WI38 (cell line): ENCODE data around the gene MAN1A2.

Experiments
- H3K4me3 ChIP-seq: 2 replicates; pipeline ENCODE4 v1.5.1; 2011; ENCODE audit warnings: low read depth, mild to moderate bottlenecking, control low read depth, low read length
- CTCF ChIP-seq: IDR thresholded peaks from 2 replicates; pipeline ENCODE4 v1.5.1; 2012; ENCODE audit warnings: low read depth, mild to moderate bottlenecking, control low read depth, low read length

The MAN1A2 gene

GRCh38 chr1:117365350-117366176 lies 1.7 kb upstream of the MAN1A2 start:
- TF ChIP-seq CTCF = no peak
- peak overlapping the region; percentile 92 for H3K4me3 ChIP-seq

- peak overlapping the region; percentile 92 for H3K4me3 ChIP-seq
- no peak for TF ChIP-seq CTCF
Observed at GRCh38 chr1:117366177-117367045, 838 bp upstream of the MAN1A2 start.

GRCh38 chr1:117368116-117369108 lies 1.2 kb downstream of the MAN1A2 start:
- TF ChIP-seq CTCF = no peak
- H3K4me3 ChIP-seq = peak overlapping the region; percentile 92

- H3K4me3 ChIP-seq = peak overlapping the region; percentile 92
Observed at GRCh38 chr1:117370071-117370470, 2.8 kb downstream of the MAN1A2 start.

GRCh38 chr1:117370509-117370908 lies 3.3 kb downstream of the MAN1A2 start:
- H3K4me3 ChIP-seq = peak overlapping the region; percentile 92
- TF ChIP-seq CTCF = no peak

More at GRCh38 chr1:117370071-117370470, 2.8 kb downstream of the MAN1A2 start:
- TF ChIP-seq CTCF = no peak

GRCh38 chr1:117371441-117372151 lies 4.3 kb downstream of the MAN1A2 start:
- TF ChIP-seq CTCF = no peak
- peak overlapping the region; percentile 92; the same call in 1 of the 2 replicates for H3K4me3 ChIP-seq
